HL-60 (cell line): Measurements from ENCODE around the gene SRCAP.

Experiments
- DNase-seq, 2 experiments: peaks; one replicate each; pipeline ENCODE4 v3.0.0-alpha.2; 2010 to 2020; ENCODE audit warnings: low read depth in 1 of 2, low spot score in 1 of 2
- H3K27ac ChIP-seq: fragments of 250-450 bp; sonication (Bioruptor Pico); replicated peaks from 2 replicates; pipeline ENCODE4 v1.5.1; 2020; ENCODE audit warnings: mild to moderate bottlenecking, moderate library complexity
- H3K27me3 ChIP-seq: fragments of 250-450 bp; sonication (Bioruptor Pico); 2 replicates; pipeline ENCODE4 v1.5.1; 2021; ENCODE audit warnings: mild to moderate bottlenecking, moderate library complexity; ENCODE audit not compliant: insufficient read depth, poor library complexity, severe bottlenecking
- H3K4me3 ChIP-seq: replicated peaks from 2 replicates; pipeline ENCODE4 v1.5.1; 2011; ENCODE audit warnings: mild to moderate bottlenecking, control low read depth, low read length; ENCODE audit not compliant: insufficient read depth
- GABPA ChIP-seq: IDR thresholded peaks from 2 replicates; pipeline ENCODE4 v1.6.1; 2012; ENCODE audit warnings: low read depth
- POLR2AphosphoS5 ChIP-seq: IDR thresholded peaks from 2 replicates; pipeline ENCODE4 v1.6.1; 2012; ENCODE audit warnings: low read depth
- SPI1 ChIP-seq: IDR thresholded peaks from 2 replicates; pipeline ENCODE4 v1.6.1; 2012; ENCODE audit warnings: low read depth, mild to moderate bottlenecking, borderline replicate concordance
- TF ChIP-seq, protein P1 (sequence below): IDR thresholded peaks from 2 replicates; pipeline ENCODE4 v1.6.1; 2012; ENCODE audit warnings: low read depth; ENCODE audit not compliant: insufficient replicate concordance
- TF ChIP-seq, protein P2 (sequence below): IDR thresholded peaks from one replicate; pipeline ENCODE4 v1.5.1; 2011; ENCODE audit warnings: low read length, control low read depth, inconsistent platforms; ENCODE audit not compliant: insufficient read depth

Gene SRCAP

DNA sequence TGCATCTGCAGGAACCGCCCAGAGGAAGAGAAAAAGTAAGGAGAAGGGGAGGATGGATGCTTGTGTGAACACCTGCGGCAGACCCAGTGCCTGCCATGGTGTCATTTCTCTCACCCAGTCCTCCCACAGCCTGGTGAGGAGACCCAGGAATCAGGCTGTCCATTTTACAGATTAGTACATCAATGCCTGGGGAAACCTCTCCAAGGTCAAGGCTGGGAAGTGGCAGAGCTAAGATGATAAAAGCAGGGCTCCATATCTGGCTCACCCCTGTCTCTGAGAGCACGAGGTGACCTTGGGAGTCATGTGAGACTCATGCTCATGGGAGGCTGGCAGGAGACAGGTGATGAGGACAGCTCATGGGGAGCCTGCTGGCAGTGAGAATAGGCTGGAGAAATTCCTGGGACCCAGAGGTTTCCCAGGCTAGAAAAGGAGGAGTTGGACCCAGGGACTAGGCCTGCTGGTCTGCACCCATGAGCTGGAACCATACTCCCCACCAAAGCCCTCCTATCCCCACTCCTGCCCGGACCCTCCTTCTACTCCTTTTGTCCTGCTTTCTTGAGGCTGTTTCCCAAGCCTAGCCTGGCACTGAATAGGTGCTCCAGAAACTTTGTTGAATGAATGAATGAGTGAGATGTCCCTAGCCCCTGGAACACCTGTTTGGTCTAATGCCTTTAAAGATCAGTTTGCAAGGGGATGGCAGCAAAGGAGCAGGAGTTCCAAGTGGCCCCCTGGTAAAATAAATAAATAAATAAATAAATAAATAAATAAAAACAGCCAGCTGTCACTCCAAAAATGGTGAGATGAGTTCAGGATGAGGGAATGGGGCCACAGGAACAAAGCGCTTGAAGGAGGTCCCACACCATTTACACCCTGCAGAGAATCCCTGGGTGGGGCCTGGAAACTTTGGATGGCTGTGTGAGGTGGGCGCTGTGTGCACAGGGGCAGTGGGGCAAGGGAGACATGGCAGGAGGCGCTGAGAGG, 86.4 kb downstream of the SRCAP start:
- TF ChIP-seq, protein P1, sequence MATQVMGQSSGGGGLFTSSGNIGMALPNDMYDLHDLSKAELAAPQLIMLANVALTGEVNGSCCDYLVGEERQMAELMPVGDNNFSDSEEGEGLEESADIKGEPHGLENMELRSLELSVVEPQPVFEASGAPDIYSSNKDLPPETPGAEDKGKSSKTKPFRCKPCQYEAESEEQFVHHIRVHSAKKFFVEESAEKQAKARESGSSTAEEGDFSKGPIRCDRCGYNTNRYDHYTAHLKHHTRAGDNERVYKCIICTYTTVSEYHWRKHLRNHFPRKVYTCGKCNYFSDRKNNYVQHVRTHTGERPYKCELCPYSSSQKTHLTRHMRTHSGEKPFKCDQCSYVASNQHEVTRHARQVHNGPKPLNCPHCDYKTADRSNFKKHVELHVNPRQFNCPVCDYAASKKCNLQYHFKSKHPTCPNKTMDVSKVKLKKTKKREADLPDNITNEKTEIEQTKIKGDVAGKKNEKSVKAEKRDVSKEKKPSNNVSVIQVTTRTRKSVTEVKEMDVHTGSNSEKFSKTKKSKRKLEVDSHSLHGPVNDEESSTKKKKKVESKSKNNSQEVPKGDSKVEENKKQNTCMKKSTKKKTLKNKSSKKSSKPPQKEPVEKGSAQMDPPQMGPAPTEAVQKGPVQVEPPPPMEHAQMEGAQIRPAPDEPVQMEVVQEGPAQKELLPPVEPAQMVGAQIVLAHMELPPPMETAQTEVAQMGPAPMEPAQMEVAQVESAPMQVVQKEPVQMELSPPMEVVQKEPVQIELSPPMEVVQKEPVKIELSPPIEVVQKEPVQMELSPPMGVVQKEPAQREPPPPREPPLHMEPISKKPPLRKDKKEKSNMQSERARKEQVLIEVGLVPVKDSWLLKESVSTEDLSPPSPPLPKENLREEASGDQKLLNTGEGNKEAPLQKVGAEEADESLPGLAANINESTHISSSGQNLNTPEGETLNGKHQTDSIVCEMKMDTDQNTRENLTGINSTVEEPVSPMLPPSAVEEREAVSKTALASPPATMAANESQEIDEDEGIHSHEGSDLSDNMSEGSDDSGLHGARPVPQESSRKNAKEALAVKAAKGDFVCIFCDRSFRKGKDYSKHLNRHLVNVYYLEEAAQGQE: no peak
- TF ChIP-seq POLR2AphosphoS5 (no peak), SPI1 (no peak), GABPA (no peak)
- TF ChIP-seq, protein P2, sequence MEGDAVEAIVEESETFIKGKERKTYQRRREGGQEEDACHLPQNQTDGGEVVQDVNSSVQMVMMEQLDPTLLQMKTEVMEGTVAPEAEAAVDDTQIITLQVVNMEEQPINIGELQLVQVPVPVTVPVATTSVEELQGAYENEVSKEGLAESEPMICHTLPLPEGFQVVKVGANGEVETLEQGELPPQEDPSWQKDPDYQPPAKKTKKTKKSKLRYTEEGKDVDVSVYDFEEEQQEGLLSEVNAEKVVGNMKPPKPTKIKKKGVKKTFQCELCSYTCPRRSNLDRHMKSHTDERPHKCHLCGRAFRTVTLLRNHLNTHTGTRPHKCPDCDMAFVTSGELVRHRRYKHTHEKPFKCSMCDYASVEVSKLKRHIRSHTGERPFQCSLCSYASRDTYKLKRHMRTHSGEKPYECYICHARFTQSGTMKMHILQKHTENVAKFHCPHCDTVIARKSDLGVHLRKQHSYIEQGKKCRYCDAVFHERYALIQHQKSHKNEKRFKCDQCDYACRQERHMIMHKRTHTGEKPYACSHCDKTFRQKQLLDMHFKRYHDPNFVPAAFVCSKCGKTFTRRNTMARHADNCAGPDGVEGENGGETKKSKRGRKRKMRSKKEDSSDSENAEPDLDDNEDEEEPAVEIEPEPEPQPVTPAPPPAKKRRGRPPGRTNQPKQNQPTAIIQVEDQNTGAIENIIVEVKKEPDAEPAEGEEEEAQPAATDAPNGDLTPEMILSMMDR: no peak
- Histone ChIP-seq H3K27ac (no peak overlapping the region), H3K4me3 (peak overlapping the region; percentile 89; the same call in 1 of the 2 replicates)

DNA sequence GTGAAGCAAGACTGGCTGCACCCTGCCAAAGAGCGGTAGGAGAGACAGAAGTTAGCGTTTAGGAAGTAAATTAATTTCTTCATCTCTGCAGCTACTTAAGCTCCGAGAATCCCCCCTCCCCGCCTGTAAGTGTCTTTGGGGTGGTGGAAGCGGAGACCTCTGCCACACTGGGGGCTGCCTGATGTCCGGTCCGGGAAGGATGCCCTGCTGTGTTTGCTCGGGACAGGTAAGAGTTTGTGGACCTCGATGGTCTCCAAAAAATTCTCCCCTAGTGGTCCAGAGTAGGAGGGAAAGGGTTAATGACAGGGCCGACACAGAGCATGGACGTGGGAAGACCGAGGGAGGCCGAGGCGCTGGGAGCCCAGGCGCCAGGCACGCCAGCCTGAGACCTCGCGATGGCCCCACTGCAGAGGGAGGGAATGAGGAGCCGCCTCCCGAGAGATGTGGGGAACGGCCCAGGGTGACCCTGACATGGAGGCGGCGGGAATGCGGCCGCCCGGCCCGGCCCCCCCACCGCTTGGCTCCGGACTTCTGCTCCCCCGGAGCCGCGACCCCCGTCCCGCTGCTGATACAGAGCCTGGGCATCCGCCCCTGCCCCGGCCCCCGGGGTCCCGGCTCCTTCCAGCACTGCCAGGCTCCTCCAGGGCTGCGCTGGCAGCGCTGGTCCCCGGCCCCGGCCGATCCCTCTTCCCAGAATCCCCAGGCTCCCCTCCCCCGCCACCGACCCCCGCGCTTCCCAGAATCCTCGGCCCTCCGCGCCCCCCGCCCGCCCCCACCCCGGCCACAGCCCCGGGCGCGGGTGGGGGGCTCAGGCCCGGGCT, 87.4 kb downstream of the SRCAP start:
- DNase-seq: peak in 1 of 2 experiments; percentile 51
- H3K27ac ChIP-seq: peak overlapping the region; percentile 38
- TF ChIP-seq, protein P1: no peak
- no peak for TF ChIP-seq GABPA
- TF ChIP-seq, protein P2: no peak
- TF ChIP-seq SPI1: no peak
- TF ChIP-seq POLR2AphosphoS5: no peak

More for the DNA sequence above, 86.4 kb downstream of the SRCAP start:
- H3K27me3 ChIP-seq: no peaks in the 10 kb centered on the region
- no peak for DNase-seq

DNA sequence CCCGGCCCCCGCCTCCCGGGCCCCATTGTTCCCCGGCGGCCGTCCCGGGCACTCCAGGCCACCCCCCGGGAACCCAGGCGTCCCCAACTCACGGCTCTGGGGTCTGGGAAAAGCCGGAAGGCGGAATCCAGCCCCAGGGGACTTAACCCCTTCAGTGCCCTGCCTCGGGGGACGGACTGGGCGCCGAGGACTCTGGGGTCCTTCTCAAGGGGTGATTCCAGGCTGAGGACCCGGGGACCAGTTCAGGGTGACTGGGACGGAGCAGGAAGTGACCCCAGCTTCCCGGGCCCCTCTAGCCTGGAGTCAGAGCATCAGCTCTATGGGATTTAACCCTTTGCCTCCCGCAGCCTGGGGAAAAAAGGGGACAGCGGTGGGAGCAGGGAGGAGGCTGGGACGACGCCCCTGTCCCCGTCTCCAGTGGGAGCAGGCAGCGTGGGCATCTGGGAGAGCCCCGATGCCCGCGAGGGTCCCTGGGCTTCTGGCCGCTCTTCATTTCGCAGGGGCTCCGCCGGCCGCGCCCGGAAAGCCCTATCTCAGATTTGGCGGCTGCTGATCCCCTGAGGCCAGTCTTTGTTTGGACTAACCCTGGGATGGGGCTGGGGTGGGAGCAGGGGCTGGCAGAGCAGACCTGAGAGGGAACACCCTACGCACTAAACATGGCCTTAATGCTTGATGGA, 88.1 kb downstream of the SRCAP start, which contains the start of gene ZNF629:
ZNF629 (minus strand) TSS at position 270 of the 677 bp plus-strand sequence. CDS start 2,723 bp downstream, outside the sequence.
- H3K27ac ChIP-seq: peak within 1 kb of the TSS; percentile 63
- TF ChIP-seq SPI1 (no peak), GABPA (peak; percentile 65)
- H3K27me3 ChIP-seq: no peaks in the 10 kb centered on the region
- H3K4me3 ChIP-seq: peak within 1 kb of the TSS; percentile 89
- peak in 1 of 2 experiments; percentile 44 for DNase-seq

More for the DNA sequence above, 87.4 kb downstream of the SRCAP start:
- Histone ChIP-seq H3K27me3 (no peaks in the 10 kb centered on the region), H3K4me3 (peak overlapping the region; percentile 89)
